Posterior vena cava (tissue), 2 donors: ENCODE results near the gene GALNT9. TPM values are rescaled to one million over a fixed set of nuclear protein-coding genes. Genes with fewer than 3 reads are reported as not detected.
"Not testable (repeated sequence)": the region's sequence is repeated elsewhere in the genome, so short reads cannot be mapped to it uniquely, and the experiment has no call there.

Experiments
- DNase-seq: peaks from one replicate; pipeline ENCODE4 v3.0.0-alpha.2; 2020; ENCODE audit warnings: low spot score
- intact Hi-C, 2 donors: fragments of 100-400 bp; cut with DNase I; formaldehyde crosslinking; loops; one replicate each; pipeline versions ENCODE4 v1.14.1 to v1.14.2; 2022 to 2023
- total RNA-seq, 2 donors: library from RNA; stranded (reverse); fragmentation: NEBNext Ultra II Directional; extraction: Animal tissue kit (Norgen Biotek cat#: 25700); gene quantifications; one replicate each; pipeline ENCODE4 v1.2.1, GENCODE V29; 2021
- donor health status: DM: yes; HTN: yes; CAD: no.
- donor health status: DM: yes; HTN: yes; CAD: no.

Gene GALNT9
- total RNA-seq, 2 donors from 2014 or later, result not detected

DNA sequence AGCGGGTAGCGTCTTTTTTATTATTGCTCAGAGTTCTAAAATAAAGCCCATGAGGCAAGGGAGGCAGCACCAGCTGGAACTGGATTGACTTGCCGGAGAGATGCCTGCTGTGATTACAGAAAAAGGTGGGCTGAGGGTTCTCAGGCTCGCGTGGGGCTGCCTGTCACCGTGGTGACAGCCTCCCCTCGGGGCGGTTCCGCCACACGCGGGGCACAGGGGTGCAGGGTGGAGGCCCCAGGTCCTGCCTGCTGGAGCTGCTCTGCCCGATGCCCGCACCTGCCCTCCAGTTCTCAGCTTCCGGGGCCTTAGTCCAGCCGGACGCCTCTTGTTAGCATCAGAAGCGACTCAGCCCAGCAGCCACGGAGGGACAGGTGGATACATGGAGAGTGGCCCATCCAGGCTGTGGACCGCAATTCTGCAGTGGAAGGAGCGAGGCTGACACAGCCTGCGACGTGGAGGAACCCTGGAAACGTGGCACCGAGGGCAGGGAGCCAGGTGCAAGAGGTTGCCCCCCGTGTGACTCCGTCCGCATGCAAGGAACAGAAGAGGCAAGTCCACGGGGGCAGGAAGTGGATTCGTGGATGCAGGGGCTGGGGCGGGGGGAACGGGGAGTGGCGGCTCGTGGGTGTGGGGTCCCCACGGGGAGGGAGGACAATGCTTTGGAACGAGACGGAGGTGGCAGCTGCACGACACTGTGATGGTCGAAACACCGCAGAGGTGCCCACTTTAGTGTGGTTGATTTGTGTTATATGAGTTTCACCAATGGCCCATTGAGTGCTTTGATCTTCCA lies 79.5 kb downstream of the GALNT9 start:
- no peak for DNase-seq
- intact Hi-C loops, result no loop called here

- DNase-seq, result peak; percentile 35
- intact Hi-C loops, result no loop called here
These were observed 80.8 kb downstream of the GALNT9 start for GRCh38 chr12:132248453-132249167.

GRCh38 chr12:132247718-132248452 lies 81.5 kb downstream of the GALNT9 start:
- DNase-seq, result peak; percentile 78
- intact Hi-C loops, result no loop called here

DNA sequence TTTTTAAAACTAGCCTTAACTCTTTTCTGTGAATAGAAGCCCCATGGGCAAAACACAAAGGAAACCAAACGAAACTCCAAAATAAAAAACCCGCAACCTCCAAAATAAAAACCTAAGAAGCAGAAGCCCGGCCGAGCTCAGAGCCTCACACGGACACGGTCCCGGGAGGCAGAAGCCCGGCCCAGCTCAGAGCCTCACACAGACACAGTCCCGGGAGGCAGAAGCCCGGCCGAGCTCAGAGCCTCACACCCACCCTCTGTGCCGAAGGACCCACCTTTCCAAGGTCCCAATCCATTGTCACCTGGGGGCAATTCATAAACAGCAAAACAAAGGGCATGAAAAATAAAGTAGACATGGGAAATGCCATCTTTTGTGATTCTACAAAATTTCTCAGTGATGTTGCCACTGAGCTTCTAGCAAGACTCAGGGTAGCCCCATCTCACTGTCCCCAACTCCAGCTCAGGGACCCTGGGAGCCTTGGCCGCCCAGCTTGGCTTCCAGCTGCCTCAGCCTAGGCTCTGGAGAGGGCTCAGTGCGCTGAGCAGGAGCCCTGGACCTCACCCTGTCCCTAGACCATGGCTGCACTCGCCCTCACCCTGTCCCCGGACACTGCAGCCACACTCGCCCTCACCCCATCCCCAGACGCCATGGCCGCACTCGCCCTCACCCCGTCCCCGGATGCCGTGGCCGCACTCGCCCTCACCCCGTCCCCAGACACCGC lies 82.2 kb downstream of the GALNT9 start:
- intact Hi-C loops, result no loop called here
- peak; percentile 69 for DNase-seq

- intact Hi-C loops, result no loop called here
- DNase-seq, result peak; percentile 81
These were observed 83.8 kb downstream of the GALNT9 start for GRCh38 chr12:132245521-132246101.

- DNase-seq, result peak; percentile 74
- intact Hi-C loops, result no loop called here
These were observed 84.6 kb downstream of the GALNT9 start for GRCh38 chr12:132244724-132245295.

DNA sequence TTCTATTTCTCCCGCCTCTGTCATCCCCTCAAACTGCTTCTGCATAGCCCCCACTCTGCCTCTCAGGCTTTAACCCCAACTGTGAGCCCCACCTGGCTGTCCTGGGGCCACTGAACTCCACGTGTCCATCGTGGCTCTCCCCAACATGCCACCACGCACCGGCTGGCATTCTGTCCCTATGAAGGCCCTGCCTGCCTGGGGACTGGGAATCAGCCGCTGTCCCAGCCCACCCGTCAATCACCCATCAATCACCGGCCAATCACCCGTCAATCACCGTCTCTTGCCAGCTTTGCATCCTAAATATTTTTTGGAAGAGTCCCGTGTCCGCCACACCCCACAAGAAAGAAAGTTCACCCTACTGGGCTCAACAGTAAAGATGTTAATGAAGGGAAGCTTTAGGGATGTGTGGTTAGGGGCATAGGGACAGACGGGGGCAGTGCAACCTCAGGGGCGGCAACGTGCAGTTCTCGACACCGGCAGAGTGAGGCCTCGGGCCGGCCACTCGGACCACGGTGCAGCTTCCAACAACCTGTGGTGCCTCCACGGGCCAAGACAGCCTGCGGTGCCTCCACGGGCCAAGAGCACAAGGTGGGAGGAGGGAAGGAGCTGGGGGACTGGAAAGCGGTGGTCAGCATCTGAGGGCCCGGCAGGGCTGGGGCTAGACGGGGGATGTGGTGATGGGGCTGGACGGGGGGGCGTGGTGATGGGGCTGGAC lies 85.6 kb downstream of the GALNT9 start:
- DNase-seq, result peak; percentile 71
- intact Hi-C loops, result no loop called here

DNA sequence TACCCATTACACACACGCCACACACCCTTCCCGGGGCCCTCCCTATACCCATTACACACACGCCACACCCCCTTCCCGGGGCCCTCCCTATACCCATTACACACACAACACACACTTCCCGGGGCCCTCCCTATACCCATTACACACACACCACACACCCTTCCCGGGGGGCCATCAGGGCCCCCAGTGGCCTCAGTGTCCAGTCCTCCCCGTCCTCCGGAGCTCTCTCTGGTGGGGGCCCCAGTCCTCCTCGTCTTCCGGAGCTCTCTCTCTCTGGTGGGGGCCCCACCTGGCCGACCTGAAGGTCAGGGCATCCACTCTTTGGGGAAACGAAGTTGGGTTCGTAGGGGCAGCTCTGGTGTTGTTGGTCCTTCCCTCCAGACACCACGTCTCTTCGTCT lies 86.2 kb downstream of the GALNT9 start:
- DNase-seq, result peak; percentile 41
- intact Hi-C loops, result not testable (repeated sequence)

DNA sequence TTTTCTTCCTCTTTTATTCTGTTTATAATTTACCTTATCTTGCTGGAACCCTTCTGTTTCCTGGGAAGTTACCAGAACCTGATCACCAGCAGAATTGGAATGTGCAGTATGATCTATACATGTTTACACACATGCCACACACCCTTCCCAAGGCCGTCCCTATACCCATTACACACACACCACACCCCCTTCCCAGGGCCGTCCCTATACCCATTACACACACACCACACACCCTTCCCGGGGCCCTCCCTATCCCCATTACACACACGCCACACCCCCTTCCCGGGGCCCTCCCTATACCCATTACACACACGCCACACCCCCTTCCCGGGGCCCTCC lies 88.8 kb downstream of the GALNT9 start:
- DNase-seq, result peak; percentile 25
- intact Hi-C loops, result not testable (repeated sequence)

DNA sequence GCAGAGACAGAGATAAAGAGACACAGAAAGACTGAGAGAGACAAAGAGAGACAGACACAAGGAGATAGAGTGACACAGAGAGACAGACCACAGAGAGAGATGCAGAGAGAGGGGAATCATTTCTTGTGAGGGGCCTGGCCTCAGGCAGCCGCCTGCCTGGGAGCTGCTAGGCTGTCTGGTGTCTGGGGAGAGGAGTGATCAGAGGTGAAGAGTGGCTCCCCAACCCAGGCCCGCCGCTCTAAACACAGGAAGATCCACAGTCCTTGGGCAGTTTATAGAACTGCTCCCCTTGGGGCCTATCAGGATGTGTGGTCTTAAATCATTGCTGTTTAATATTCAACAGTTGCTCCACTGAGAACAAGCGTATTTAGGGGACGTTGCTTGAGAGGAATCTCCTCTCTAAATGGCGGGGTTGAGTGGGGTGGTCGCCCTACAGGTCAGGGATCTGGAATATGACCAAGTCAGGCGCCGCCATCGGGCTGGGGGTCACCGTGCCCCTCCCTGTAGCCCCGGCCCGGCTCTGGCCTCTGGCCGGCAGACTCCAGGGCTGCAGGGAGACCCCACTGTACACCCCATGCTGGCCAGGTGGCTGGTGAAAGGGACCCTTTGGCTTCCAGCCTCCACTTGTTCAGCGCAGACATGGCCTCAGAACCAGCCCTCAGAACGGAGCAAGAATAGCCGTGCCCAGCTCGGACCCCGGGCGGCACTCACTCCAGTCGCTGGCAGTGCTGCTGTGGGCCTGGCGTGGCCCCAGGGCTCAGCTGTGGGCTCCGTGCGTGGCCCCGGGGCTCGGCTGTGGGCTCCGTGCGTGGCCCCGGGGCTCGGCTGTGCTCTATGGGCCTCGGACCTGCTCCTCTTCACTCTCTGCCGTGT lies 89.4 kb downstream of the GALNT9 start:
- peak; percentile 67 for DNase-seq
- intact Hi-C loops, result no loop called here

GRCh38 chr12:132239392-132239791 lies 90.0 kb downstream of the GALNT9 start:
- intact Hi-C loops, result no loop called here
- DNase-seq, result no peak

GRCh38 chr12:132238884-132239283 lies 90.5 kb downstream of the GALNT9 start:
- intact Hi-C loops, result no loop called here
- DNase-seq, result peak; percentile 13

DNA sequence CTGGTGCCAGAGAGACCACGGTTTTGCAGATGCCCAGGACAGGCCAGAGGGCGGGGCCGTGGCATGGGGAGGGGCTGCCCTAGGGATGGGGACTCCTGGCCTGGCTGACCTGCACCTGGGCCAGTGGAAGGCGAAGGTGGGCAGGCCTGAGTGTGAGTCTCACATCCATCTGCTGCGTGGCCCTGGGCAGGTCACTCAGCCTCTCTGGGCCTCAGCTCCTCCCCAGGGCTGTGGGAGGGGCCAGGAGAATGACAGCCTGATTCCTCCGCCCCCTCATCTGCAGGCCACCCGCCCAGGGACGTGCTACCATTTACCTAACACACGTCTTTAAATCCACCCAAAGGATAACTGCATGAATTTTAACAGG lies 90.9 kb downstream of the GALNT9 start:
- DNase-seq, result peak; percentile 42

DNA sequence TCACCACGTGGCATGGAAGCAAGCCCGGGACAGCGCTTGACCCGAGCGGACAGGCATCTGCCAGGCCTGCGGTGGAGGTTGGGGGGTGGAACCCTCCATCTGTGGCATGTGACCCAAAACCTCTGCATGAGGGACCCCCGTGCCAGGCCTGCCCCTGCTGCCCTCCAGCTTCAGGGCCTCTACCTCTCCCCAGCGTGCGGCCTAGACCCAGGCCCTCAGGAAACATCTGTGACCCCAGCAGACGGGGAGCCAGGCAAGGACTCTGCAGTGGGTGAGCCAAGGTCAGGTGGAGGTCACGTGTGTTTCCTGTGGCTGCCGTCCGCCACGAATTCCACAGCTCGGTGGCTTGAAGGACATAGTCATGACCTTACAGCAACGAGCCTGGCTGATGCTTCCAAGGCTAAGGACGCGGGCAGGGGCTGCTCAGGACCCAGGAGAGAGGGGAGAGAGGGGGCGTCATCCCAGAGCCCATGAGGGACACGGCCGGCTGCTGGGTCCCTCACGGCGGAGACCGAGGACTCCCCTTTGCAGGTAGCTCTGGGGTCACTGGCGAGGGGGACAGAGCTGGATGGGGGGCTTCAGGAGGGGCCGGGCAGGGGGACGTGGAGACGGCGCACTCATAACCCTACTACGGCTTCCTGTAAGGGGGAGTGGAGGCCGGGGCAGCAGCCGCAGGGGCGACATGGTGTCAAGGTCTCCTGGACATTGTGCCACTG lies 91.5 kb downstream of the GALNT9 start:
- peak; percentile 75 for DNase-seq
- intact Hi-C loops, result no loop called here

More for the DNA sequence above, 90.9 kb downstream of the GALNT9 start:
- intact Hi-C loops, result no loop called here

- DNase-seq, result peak; percentile 64
- intact Hi-C loops, result no loop called here
These were observed 92.2 kb downstream of the GALNT9 start for GRCh38 chr12:132236930-132237771.
